GM18951 (cell line): Measurements from ENCODE around the gene HRCT1.
"Not testable (repeated sequence)": the region's sequence is repeated elsewhere in the genome, so short reads cannot be mapped to it uniquely, and the experiment has no call there.

Experiments
- POLR2A ChIP-seq: IDR thresholded peaks from 4 replicates; pipeline ENCODE4 v1.6.1; 2011; ENCODE audit warnings: mild to moderate bottlenecking; ENCODE audit not compliant: insufficient read length, insufficient read depth; ENCODE audit errors: extremely low read depth
- in situ Hi-C: fragments of 300-500 bp; cut with MboI; formaldehyde crosslinking; loops from one replicate; pipeline ENCODE4 v1.12.0; 2022; ENCODE audit warnings: low sequenced_read_pairs, mixed read lengths, inconsistent platforms; ENCODE audit not compliant: unreplicated experiment

HRCT1 gene

DNA sequence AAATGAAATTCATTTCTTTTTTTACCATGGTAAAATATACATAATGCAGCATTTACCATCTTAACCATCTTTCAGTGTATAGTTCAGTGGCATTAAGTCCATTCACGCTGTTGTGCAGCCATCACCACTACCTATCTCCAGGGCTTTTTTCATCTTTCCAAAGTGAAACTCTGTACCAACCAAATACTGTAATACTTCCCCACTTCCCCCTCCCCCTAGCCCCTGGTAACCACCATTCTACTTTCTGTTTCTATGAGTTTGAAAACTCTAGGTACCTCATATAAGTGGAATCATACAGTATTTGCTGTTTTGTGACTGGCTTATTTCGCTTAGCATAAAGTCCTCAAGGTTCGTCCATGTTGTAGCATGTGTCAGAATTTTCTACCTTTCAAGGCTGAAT, 26.7 kb downstream of the HRCT1 start:
- in situ Hi-C loops = no loop called here
- no peak for TF ChIP-seq POLR2A

DNA sequence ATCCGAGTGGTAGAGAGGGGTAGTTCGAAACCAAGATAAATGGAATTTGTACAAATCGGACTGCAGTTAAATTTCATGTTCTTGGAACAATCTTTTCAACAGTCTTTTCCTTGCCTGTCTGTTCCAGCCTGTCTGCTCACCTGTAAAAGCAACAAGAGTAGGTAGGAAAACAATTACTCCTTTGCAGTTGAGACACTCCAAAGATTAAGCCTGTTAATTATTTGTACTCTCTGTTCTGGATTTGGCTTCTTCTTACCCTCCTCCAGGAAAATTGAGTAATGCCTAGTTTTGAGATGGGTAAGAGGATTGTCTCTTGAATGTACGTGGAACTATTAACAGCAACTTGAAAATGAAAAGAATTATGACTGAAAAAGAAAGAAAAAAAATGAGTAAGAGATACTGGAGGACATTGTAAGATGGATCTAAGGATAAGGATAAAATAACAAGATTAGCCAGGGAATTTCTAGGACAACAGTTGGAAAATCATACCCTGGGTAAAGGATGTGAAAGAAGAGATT, 27.6 kb downstream of the HRCT1 start:
- TF ChIP-seq POLR2A = no peak
- in situ Hi-C loops = no loop called here

GRCh38 chr9:35934069-35934468, 28.1 kb downstream of the HRCT1 start:
- in situ Hi-C loops = not testable (repeated sequence)

- no peak for TF ChIP-seq POLR2A
- in situ Hi-C loops = no loop called here
These were observed 29.3 kb downstream of the HRCT1 start for GRCh38 chr9:35935261-35935660.

- in situ Hi-C loops = no loop called here
- TF ChIP-seq POLR2A = no peak
These were observed 29.9 kb downstream of the HRCT1 start for GRCh38 chr9:35935755-35936509.

DNA sequence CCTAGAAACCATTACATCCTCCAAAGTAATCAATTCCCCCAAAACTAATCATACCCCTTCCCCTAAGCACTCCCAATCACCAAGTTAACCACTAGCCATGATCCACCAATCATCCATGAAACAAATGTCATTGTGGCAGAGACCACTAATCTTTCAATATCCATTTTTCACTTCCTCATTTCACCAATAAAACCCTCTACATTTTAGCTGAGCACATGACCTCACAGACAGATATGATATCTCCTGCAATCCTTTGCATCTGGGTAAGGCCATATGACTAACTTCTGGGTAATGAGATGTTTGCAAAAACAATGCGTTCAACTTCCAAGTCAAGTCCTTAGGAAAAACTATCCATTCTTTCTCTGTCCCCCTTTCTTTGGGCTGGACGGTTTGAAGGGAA, 31.2 kb downstream of the HRCT1 start:
- in situ Hi-C loops = no loop called here
- TF ChIP-seq POLR2A = no peak

- no peak for TF ChIP-seq POLR2A
- in situ Hi-C loops = no loop called here
These were observed 32.7 kb downstream of the HRCT1 start for GRCh38 chr9:35938474-35939356.

DNA sequence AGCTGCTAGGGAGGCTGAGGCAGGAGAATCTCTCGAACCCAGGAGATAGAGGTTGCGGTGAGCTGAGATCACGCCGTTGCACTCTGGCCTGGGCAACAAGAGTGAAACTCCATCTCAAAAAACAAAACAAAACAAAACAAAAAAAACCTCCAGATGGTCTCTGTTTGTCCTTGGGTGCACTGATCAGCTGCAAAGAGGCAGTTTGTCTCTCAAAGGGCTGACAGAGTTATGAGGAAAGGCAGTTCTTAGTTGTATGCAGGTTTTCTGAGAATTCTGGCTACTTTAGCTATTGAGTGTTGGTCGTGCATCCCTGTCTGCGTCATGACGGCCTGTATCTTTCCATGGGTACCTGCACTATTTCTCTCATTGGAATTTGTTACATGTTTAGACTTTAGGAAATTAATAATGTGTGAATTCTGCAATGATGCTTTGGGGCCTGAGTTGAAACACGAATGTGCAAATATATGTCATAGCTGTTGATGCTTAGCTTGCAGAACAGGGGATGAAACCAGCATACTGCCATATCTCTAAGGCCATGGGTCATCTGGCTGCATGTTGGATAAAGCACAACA, 33.8 kb downstream of the HRCT1 start:
- in situ Hi-C loops = no loop called here
- no peak for TF ChIP-seq POLR2A

- in situ Hi-C loops = no loop called here
- TF ChIP-seq POLR2A = no peak
These were observed 34.7 kb downstream of the HRCT1 start for GRCh38 chr9:35940458-35941407.

DNA sequence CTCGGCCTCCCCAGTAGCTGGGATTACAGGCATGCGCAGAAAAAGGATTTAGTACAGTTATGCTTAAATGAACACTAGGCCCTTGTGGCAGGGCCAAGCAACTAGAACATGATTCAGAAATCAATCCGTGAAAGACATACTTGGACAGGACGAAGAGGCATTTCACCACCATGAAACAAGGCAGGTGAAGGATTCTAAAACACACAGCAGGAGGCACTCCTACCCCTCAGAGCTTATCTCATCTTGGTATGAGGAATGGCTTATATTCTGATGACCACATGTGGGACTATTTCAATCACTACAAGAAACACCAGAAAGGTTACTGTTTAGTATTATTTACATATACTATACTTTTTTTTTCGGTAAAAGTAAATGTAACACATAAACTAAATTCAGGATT, 36.3 kb downstream of the HRCT1 start:
- in situ Hi-C loops = no loop called here
- TF ChIP-seq POLR2A = no peak

GRCh38 chr9:35944173-35944572, 38.2 kb downstream of the HRCT1 start:
- TF ChIP-seq POLR2A = no peak
- in situ Hi-C loops = no loop called here

- no peak for TF ChIP-seq POLR2A
- in situ Hi-C loops = no loop called here
These were observed 38.8 kb downstream of the HRCT1 start for GRCh38 chr9:35944841-35945240.
